ENCODE measurements around the gene BARX1.

GRCh38 chr9:93962561-93963440 lies 7.6 kb upstream of the BARX1 start:
- peak; percentile 77 for TF ChIP-seq CTCF (IDR thresholded peaks at IDR 0.05; ENCODE audit: low read depth, low read length)
- no peak for TF ChIP-seq EZH2phosphoT487 (IDR thresholded peaks at IDR 0.05; ENCODE audit: low read depth)

Data from OCI-LY3 (cell line).